Ishikawa (cell line): ENCODE measurements around the gene MAPRE3.

Experiments
- CEBPB ChIP-seq: IDR thresholded peaks from 2 replicates; pipeline ENCODE4 v1.6.1; 2012
- CREB1 ChIP-seq: IDR thresholded peaks from 2 replicates; pipeline ENCODE4 v1.6.1; 2012; ENCODE audit warnings: low read depth
- EGR1 ChIP-seq: IDR thresholded peaks from 2 replicates; pipeline ENCODE4 v1.6.1; 2012
- EP300 ChIP-seq: IDR thresholded peaks from 2 replicates; pipeline ENCODE4 v1.6.1; 2012; ENCODE audit warnings: borderline replicate concordance
- FOXM1 ChIP-seq: IDR thresholded peaks from 2 replicates; pipeline ENCODE4 v1.6.1; 2012; ENCODE audit warnings: low read depth, borderline replicate concordance
- MAX ChIP-seq: IDR thresholded peaks from 2 replicates; pipeline ENCODE4 v1.6.1; 2012
- NFIC ChIP-seq: IDR thresholded peaks from 2 replicates; pipeline ENCODE4 v1.6.1; 2012
- RAD21 ChIP-seq: IDR thresholded peaks from 2 replicates; pipeline ENCODE4 v1.6.1; 2012; ENCODE audit warnings: low read depth
- REST ChIP-seq: IDR thresholded peaks from 2 replicates; pipeline ENCODE4 v1.6.1; 2012; ENCODE audit warnings: low read depth, mild to moderate bottlenecking
- TAF1 ChIP-seq: IDR thresholded peaks from 2 replicates; pipeline ENCODE4 v1.6.1; 2012; ENCODE audit warnings: low read depth, mild to moderate bottlenecking
- TCF12 ChIP-seq: IDR thresholded peaks from 2 replicates; pipeline ENCODE4 v1.6.1; 2012; ENCODE audit warnings: low read depth
- TEAD4 ChIP-seq: IDR thresholded peaks from 2 replicates; pipeline ENCODE4 v1.6.1; 2012
- USF1 ChIP-seq: IDR thresholded peaks from 2 replicates; pipeline ENCODE4 v1.6.1; 2012
- YY1 ChIP-seq: IDR thresholded peaks from 2 replicates; pipeline ENCODE4 v1.6.1; 2012; ENCODE audit warnings: low read depth
- ZBTB7A ChIP-seq: IDR thresholded peaks from 2 replicates; pipeline ENCODE4 v1.6.1; 2012; ENCODE audit warnings: low read depth

MAPRE3 gene

GRCh38 chr2:27050996-27051901 lies 80.8 kb downstream of the MAPRE3 start, which contains the start of gene AGBL5:
Gene AGBL5 (plus strand): TSS chr2:27051668. CDS start chr2:27052959, 1,291 bp downstream.
- TF ChIP-seq YY1, result peak; percentile 82
- peak; percentile 100 for TF ChIP-seq MAX
- peak; percentile 52; the same call in 1 of the 2 replicates for TF ChIP-seq TAF1
- TF ChIP-seq CREB1, result 0 out of 2 replicates have a peak, but pooled peaks have one; percentile 29
- TF ChIP-seq NFIC, result peak; percentile 25
- no peak for TF ChIP-seq TCF12
- TF ChIP-seq TEAD4, result peak; percentile 91
- TF ChIP-seq FOXM1, result no peak; the same call in 1 of the 2 replicates
- TF ChIP-seq ZBTB7A, result peak; percentile 88; the same call in 1 of the 2 replicates

GRCh38 chr2:27051902-27052645 lies 81.6 kb downstream of the MAPRE3 start:
- no peak for TF ChIP-seq EGR1
- TF ChIP-seq CEBPB, result no peak
- no peak; the same call in 1 of the 2 replicates for TF ChIP-seq ZBTB7A
- TF ChIP-seq REST, result no peak
- TF ChIP-seq EP300, result no peak

GRCh38 chr2:27053321-27053720 lies 82.9 kb downstream of the MAPRE3 start:
- TF ChIP-seq RAD21 (no peak), FOXM1 (no peak), REST (no peak), TCF12 (no peak), EGR1 (no peak)

GRCh38 chr2:27053776-27054175 lies 83.3 kb downstream of the MAPRE3 start:
- TF ChIP-seq FOXM1 (no peak), EGR1 (no peak), TAF1 (no peak)

- TF ChIP-seq NFIC (no peak), CEBPB (no peak), REST (no peak), FOXM1 (no peak), USF1 (no peak), MAX (no peak), TEAD4 (no peak), RAD21 (no peak), TCF12 (no peak)
Measured at GRCh38 chr2:27054721-27055120, 84.3 kb downstream of the MAPRE3 start.
